Fibroblast of skin of right quadriceps (primary cell): ENCODE results near the gene TMEM63C.

Source experiments
- DNase-seq: peaks from one replicate; pipeline ENCODE4 v3.0.0-alpha.2; 2013

TMEM63C gene

DNA sequence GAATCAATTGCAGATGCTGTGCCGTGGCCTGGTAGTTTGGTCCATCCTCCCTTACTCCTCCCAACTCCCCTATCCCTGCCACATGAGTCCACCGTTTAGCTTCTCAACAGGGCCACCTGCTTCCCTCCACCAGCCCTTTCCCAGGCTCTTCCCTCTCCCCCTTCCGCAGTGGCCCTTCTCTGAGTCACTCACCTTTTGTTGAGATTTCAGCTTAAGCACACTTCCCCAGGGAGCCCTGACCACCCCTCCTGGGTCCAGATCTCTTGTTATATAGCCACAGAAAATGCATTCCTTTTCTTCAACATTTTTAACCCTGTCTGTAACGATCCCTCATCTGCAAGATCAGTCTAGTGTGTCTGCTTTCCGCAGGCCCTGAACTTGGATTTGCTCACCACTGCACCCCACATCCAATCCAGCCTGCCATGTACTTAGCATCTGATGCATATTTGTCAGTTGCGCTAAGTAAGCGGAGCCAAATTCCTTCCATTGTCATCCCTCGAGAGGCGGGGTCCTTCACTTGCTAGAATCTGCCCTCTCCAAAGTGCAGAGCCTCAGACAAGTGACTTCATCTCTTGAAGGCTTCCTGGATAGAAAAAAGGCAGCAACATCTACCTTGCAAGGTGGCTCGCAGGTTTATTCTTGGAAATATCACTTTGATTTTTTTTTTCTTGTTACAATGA, 41.1 kb downstream of the TMEM63C start:
- no peak for DNase-seq

DNA sequence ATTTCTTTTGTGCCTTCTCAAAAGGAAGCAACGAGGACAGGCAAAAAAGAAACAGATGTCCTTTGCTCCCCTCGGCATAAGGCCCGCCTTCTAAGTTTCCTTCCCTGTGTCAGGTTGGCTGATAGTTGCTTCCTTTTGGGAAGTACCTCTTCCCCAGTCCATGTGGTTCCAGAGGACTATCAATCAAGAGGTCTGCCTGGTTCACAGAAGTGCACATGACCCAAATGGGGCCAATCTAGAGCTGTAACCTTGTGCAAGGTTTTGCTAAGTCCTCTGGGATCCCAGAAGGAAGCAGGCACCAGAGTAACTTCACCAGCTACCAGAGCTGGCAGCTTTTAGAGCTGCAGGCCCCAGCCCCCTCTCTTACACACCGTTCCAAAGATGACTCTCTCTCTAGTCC, 42.6 kb downstream of the TMEM63C start:
- DNase-seq, result no peak

DNA sequence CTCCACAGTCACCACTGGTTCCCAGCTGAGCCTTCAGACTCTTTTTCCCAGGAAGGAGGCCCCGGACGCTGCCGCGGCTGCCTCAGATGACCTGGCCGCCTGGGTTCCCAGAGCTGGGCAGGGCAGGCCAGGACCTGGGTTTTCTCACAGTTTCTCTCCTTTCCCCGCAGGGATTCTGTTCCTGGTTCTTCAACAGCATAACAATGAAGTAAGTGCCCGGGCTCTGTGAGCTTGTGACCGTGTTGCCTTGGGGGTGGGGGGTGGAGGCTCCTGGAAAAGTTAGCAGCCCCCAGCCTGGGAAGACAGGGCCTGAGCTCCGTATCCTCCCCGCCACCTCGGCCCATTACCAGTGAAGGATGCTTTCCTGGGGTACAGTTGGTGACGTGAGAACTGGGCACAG, 43.7 kb downstream of the TMEM63C start:
- DNase-seq, result no peak

DNA sequence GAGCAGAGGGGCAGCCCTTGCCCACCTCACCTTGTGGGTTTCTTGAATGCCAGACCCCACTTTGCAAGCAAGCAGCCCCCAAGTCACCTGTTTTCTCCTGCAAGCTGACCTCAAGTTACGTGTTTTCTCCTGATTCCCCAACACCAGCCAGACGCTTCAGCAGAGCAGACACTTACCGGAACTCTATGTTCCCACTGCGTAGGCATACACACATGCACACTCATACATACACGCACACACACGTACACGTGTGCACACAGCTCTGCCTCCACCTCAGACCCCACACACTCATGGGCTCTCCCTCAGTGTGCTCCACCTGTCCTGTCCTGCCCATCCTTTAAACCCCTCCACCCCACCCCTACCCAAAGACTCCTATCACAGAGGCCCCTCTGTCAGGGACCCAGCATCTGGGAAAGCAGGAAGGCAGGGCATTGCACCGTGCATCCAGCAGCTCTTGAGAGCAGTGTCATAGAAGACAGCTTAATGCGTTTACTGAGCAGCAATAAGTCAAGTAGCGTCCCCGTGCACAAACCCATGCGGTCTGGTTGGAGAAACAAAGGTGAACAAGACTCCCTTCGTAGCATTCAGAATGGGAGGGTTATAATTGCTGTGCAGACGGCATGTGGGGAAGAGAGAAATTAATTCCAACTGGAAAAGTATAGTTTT, 44.4 kb downstream of the TMEM63C start:
- DNase-seq, result no peak

DNA sequence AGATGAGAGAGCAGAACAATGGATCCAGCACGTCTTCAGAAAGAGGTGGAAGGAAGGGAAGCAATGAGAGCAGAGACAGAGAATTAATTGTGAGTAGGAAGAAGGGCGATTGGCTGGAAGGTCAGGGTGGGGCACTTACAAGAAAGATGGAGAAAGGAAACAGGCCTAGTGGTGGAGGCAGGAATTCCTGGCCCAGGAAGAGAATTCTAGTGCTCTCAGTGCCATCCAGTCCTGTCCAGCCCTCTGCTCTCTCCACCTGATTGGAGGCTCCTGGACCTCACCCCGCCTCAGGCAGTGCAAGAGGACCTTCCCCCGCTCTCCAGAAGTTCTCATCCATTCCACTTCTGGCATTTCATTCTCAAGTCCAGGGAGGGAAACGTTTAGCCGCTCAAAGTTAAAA, 46.5 kb downstream of the TMEM63C start:
- DNase-seq, result no peak

DNA sequence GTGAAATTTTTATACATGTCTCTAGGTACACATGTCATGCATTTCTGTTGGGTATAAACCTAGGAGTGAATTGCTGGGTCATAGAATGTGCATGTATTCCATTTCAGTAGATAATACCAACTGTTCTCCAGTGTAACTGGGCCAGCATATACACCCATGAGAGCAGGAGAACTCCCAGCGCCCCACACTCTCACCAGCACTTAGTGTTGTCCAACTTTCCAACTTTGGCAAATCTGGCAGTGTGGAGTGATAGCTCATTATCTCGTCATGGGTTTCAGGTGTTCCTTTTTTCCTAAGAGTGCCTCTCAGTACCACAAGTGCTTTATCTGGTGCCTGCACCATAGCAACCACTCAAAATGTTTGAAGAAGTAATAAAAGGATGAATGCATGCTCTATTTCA, 49.3 kb downstream of the TMEM63C start:
- no peak for DNase-seq

DNA sequence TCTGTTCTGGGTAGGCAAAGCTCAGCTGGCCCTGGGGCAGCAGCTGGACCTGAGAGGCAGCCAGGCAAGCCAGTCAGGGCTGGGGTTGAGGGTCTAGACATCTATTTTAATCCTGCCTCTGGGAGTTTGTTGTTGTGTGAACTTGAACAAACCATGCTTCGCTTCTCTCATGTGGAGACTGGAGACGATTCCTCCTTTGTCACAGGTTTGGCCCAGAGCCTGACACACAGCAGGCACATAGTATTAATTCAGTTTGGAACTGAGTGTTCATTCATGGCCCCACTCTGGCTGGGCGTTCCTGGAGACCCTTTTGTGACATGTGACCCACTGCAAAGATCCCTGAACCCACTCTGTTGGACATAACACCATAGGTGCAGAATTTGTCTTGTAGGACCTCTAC, 50.1 kb downstream of the TMEM63C start:
- no peak for DNase-seq

DNA sequence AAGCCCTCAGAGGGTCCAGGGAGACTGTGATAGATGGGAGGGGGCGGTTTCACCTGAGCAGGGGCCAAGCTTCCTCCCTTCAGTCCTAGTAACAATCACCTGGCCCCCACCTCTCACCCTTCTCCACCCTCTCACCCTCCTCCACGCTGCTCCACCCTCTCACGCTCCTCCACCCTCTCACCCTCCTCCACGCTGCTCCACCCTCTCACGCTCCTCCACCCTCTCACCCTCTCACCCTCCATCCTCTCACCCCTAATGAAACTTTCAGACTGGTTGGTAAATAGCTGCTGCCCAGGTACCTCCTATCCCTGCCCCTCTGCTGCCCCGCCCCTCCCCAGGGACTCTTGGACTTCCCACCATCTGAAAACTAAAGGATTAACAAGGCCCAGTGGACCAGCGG, 55.2 kb downstream of the TMEM63C start:
- no peak for DNase-seq

DNA sequence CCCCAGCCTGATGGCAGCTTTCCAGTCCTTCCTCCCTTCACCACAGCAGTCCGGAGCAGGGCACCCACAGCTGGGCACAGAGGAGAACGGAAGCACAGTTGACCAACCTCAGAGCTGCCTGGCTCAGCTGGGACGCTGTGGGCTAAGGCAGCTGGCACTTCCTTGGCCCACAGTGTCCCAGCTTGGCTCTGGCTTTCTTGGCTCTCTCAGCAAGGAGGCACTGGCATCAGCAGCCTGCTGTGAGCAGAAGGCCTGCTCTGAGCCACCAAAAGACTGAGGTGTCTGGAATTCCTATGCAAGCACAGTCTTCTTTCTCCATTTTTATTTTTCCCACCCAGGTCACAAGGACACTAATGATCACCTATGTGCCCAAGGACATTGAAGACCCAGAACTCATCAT, 56.8 kb downstream of the TMEM63C start:
- DNase-seq, result no peak

DNA sequence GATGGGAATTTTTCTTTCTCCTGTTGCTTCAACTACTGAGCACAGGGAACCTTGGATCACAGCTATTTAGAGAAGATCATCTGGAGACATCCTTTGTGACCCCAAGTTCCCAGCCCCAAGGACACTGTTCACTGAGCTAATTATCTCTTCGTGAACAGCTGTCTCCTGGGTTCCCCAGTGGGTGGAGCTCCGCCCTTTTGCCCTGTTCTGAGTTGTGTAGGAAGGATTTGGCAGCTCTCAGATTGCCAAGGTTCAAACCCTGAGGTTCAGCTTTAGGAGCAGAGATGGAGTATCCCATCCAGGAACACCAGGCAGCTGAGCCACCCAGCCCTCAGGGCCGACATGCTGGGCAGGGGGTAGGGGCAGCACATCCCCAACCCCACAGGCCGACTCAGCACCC, 57.4 kb downstream of the TMEM63C start:
- no peak for DNase-seq

DNA sequence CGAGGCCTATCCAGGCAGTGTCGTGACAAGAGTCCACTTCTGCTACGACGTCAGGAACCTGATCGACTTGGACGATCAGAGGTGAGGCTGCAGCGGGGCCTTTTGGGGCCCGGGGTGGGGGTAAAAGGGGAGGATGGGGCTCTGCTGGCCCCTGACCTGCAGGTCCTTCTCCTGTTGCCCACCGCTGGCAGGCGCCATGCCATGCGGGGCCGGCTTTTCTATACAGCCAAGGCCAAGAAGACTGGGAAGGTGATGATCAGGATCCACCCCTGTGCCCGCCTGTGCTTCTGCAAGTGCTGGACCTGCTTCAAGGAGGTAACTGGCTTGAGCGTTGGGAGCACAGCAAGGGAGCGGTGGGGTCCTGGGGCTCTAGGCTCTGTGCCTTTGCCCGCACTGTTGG, 57.8 kb downstream of the TMEM63C start:
- DNase-seq, result no peak

DNA sequence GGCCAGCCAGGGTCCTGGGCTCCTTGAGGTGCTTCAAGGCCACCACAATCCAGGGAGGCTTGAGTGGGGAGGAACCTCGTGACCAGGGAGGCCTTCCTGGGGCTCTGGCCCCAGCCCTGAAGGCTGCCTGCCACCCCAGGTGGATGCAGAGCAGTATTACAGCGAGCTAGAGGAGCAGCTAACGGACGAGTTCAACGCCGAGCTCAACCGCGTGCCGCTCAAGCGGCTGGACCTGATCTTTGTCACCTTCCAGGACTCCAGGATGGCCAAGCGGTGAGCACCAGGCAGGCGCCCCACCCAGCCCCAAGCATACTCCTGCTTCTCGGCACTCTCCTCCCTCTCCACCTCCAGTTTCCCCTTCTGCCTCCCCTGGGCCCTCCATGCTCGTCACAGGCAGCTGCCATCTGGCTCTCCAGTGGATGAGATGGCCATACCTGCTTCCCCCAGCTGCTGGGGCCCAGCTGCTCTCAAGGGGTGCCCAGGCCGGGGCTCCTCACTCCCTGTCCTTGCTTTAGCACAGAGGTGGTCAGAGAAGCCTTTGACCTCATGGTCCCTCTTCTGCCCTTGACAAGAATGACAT, 58.8 kb downstream of the TMEM63C start:
- DNase-seq, result no peak

DNA sequence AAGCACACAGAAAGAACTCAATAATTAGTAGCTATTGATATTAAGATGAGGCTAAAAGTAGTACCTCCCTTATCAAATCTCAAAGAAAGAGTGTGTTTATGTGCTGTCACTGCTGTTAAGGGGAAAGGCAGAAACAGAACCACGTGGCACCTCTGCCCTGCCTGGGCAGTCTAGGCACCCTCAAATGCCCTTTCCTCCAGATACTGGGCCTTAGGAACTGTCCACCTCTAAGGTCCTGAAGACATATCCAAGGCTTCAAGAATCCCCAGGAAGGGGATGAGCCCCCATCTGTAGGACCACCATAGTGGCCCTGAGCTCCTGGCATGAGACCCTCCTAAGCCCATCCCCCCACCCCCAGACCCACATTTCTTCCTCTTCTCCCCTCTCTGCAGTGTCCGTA, 60.4 kb downstream of the TMEM63C start:
- DNase-seq, result no peak

DNA sequence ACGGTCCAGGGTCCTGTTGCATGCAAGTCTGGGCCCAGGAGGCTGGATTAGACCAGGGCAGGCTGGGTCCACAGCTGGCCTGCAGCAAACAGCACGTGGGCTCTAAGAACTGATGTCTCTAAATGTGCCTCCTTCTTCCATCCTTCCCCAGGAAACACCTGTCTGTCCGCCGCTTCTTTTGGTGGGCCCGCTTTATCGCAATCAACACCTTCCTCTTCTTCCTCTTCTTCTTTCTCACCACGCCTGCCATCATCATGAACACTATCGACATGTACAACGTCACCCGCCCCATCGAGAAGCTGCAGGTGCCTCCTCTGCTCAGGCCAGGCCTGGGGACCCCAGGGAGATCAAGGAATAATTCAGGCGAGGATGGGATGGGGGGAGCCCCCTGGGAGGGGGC, 61.2 kb downstream of the TMEM63C start:
- no peak for DNase-seq

DNA sequence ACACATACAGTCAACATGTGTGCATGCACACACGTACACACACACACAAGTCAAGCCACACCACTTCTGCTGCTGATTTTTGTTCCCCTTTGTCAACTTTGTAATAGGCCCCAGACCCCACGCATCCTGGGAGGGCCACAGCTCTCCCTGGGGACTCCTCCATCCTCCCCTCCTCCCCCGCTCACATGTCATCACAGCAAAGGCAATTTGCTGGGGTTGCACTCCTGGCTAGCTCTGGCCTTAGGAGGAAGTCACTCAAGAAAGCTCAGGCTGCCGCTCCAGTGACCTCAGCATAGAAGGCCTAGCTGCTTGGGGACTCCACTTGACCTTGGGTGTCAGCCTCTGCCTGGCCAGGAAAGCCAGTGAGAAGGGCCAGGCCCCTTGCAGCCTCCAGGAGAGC, 62.3 kb downstream of the TMEM63C start:
- no peak for DNase-seq

DNA sequence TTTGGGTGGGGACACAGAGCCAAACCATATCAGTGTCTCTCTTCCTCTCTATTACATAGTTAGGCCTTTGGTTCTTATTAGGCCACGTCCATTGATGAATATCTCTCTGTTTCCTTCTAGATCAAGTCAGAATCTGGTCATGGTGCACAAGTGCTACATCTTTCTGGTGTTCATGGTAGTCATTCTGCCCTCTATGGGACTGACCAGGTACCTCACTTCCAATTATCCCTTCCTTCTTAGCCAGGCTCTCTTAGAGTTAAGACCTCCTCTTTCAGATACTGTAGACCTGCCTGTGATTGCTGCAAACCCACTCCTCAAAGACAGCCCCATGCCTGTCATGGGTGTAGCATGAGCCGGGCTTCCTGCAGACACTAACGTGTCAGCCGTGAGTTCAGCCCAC, 64.2 kb downstream of the TMEM63C start:
- DNase-seq, result no peak

DNA sequence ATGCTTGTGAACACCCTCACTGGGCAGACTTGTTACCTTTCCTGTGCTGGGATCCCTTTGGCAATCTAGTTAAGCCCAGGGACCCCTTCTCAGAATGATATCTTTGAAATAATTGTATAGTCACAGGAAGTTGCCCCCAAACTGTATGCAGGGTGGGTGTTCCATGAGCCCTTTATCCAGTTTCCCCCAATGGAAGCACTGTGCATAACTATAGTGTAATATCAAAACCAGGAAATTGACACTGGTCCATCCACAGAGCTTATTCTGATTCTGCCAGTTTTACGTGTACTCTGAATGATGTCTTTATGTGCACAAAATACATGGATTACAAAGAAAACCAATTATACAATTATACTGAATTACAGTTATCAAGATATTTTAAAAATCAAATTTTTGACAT, 65.2 kb downstream of the TMEM63C start:
- DNase-seq, result no peak

DNA sequence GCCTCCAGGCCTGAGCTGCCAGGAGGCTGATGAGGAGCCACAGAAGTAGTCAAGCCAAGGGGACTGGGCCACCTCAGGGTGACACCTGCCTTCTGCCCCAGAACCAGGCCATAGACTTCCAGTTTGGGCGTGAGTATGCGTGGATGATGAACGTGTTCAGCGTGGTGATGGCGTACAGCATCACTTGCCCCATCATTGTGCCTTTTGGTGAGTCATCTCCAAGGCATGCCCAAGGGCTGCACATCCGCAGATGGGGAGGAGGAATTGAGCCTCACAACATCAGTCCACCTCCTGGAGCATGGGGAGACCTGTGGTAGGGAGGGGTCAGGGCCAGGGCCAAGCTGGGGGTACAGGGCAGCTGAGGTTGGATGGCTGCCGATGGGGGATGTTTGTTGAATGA, 67.1 kb downstream of the TMEM63C start:
- no peak for DNase-seq

DNA sequence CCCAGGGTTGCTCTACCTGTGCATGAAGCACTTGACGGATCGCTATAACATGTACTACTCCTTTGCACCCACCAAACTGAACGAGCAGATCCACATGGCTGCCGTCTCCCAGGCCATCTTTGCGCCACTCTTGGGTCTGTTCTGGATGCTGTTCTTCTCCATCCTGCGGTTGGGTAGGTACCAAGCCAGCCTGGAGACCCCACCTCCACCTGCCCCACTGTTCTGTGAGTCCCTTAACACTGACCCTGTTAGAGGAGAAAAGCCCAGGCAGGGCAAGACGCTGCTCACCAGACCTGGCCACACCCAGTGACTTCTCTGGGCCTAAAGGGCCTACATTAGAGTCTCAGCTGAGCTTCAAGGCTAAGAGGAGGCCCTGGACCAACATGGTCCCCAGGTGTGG, 67.7 kb downstream of the TMEM63C start:
- no peak for DNase-seq

DNA sequence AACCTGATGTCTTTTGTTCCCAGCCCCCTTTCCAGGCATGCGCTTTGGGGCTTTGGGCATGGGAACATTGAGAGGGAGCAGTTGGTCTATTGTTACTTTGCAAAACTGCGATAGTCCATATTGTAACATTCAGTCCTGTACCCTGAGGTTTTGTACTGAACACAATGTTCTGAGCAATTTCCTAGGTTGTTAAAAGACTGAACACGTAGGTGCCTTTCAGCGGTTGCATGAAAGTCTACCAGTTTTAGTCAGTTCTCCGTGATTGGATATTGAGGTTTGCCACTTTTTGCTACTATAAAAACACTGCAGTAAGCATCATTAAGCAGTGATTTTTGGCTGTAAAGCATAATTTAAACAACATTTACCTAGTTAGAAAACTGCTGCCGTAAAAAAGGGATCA, 69.3 kb downstream of the TMEM63C start:
- no peak for DNase-seq

DNA sequence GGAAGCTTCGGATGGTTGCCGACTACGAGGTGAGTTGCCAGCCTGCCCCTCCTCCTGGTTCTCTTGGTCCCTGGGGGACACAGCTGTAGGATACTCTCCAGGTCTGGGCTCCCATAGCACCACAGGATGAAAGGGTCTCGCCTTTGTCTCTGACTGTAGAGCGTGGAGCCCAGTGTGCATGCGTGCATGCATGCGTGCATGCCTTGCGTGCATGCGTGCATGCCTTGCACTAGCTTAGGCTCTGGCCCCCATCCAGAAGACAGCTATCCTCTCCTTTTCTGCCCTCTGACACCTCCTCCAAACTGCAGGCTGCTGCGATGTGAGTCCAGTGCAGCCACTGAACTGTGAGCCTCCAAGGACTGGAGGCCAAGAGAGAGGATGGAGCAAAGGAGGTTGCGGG, 70.3 kb downstream of the TMEM63C start:
- no peak for DNase-seq

DNA sequence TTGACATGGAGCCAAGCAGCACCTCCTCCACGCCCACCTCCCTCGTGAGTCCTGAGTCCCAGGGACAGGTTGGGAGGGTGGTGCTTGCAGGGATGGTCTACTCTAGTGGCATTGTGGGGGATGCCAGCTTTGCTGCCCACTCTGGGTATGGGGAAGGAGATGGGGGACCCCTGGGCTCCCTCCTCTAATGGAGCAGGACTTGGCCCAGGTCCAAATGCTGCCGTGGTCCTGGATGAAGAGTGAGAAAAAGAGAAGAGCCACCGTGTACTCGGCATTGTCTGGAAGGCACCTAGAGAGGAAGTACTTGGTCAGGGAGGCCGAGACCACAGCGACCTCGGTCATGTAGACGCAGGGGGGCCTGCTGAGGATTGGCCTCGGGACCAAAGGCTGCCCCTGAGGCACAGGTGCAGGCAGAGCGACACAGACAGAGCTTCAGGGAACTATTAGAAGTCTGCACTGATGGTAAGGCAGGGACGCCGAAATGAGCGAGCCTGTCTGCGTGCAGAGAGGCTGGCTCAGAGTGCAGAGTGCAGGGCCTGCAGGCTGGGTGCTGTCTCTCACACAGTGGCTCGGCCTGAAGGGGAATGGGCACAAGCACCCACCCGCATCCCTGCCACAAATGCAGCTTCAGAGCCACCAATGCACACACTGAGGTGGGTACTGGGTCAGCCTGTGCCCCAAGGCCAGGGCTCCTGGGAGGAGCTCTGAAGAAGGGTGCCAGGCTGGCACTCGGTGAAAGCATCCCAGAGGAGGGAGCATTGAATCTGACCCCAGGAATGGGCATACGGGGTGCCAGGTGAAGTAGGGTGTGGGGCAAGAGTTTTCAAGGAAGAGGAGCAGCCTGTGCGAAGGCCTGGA, 72.0 kb downstream of the TMEM63C start:
- DNase-seq, result no peak

DNA sequence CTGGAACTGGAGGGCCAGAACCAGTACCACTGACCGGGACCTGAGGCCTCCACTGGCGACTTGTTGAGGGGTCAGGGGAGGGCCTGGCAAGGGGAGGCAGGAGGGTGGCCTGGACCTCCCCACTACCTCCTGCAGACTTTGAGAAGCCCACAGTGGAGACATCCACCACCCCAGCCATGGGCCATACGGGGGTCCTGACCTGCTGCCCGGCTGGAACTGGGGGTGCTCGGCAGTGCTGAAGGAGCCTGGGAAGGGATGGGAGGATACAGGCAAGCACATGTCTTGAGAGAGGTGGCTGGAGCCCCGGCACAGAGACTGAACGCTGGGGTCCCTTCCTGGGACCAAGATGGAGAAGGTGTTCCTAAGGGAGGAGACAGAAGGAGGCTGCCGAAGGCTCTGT, 75.1 kb downstream of the TMEM63C start:
- no peak for DNase-seq

DNA sequence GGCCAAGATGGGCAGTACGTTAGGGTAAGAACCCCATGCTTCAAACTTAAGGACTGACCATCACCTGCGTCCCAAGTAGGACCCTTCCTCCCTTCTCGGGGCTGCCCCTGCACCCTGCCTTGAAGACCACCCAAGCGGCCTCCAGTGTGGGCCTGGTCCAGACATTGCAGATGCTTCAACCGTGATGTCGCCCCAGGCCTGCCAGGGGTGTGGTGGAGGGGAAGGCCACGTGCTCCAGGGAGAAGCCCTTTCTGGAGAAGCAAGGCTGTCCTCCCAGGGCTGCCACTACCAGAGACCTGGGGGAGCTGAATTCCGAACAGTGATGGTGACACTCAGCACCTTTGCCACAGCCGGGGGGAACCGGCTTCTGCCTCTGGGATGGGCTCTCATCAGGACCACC, 76.1 kb downstream of the TMEM63C start:
- DNase-seq, result no peak
